NT2/D1 (cell line): ENCODE data around the gene TMBIM1.

Experiments
- SUZ12 ChIP-seq: IDR thresholded peaks from 2 replicates; pipeline ENCODE4 v1.6.1; 2011; ENCODE audit not compliant: insufficient read length, insufficient read depth; ENCODE audit errors: extremely low read depth
- YY1 ChIP-seq: IDR thresholded peaks from 2 replicates; pipeline ENCODE4 v1.6.1; 2011; ENCODE audit not compliant: insufficient read length, insufficient read depth

- no peak for TF ChIP-seq YY1
- TF ChIP-seq SUZ12, result no peak
Measured at GRCh38 chr2:218325566-218326160, 33.4 kb upstream of the TMBIM1 start.
